AG04450 (cell line): ENCODE data around the gene NELFB. TPM values are rescaled to one million over a fixed set of nuclear protein-coding genes. Genes with fewer than 3 reads are reported as not detected.
"Not testable (repeated sequence)": the region's sequence is repeated elsewhere in the genome, so short reads cannot be mapped to it uniquely, and the experiment has no call there.

Experiments used
- CTCF ChIA-PET: fragments of 300-600, 350-600 bp; formaldehyde crosslinking; extraction: SDS; loops from one replicate; lab custom pipeline; 2022; ENCODE audit warnings: antibody characterized with exemption, inconsistent platforms; lab: Charles Lee
- POLR2A ChIA-PET: fragments of 350-600 bp; formaldehyde crosslinking; extraction: SDS; loops from one replicate; lab custom pipeline; 2021; ENCODE audit warnings: antibody characterized with exemption, inconsistent platforms; lab: Yijun Ruan, JAX
- DNase-seq: peaks from one replicate; pipeline ENCODE4 v3.0.0-alpha.2; 2011; ENCODE audit warnings: low read depth, low spot score
- H3K27ac ChIP-seq: one replicate; pipeline ENCODE4 v1.5.1; 2012; ENCODE audit warnings: low read depth, low read length, control low read depth
- H3K27me3 ChIP-seq: one replicate; pipeline ENCODE4 v1.6.0; 2012; ENCODE audit warnings: low read length; ENCODE audit not compliant: control insufficient read depth, insufficient read depth
- H3K4me3 ChIP-seq: 2 replicates; pipeline ENCODE4 v1.5.1; 2011; ENCODE audit warnings: mild to moderate bottlenecking, low read depth, low read length, control low read depth
- H3K9me3 ChIP-seq: 2 replicates; pipeline ENCODE4 v1.5.1; 2012; ENCODE audit warnings: low read length; ENCODE audit not compliant: control insufficient read depth, insufficient read depth
- polyA plus RNA-seq: library from polyadenylated mRNA; depleted of rRNA; stranded (reverse); fragments of >200 nt; gene quantifications from 2 replicates; pipeline ENCODE4 v1.2.3, GENCODE V29; 2011
- TF ChIP-seq, protein P1 (sequence below): IDR thresholded peaks from 2 replicates; pipeline ENCODE4 v1.5.1; 2011; ENCODE audit warnings: low read depth, low read length, control low read depth, inconsistent platforms

NELFB gene
- polyA plus RNA-seq, 1 experiment, result 27.1 TPM

DNA sequence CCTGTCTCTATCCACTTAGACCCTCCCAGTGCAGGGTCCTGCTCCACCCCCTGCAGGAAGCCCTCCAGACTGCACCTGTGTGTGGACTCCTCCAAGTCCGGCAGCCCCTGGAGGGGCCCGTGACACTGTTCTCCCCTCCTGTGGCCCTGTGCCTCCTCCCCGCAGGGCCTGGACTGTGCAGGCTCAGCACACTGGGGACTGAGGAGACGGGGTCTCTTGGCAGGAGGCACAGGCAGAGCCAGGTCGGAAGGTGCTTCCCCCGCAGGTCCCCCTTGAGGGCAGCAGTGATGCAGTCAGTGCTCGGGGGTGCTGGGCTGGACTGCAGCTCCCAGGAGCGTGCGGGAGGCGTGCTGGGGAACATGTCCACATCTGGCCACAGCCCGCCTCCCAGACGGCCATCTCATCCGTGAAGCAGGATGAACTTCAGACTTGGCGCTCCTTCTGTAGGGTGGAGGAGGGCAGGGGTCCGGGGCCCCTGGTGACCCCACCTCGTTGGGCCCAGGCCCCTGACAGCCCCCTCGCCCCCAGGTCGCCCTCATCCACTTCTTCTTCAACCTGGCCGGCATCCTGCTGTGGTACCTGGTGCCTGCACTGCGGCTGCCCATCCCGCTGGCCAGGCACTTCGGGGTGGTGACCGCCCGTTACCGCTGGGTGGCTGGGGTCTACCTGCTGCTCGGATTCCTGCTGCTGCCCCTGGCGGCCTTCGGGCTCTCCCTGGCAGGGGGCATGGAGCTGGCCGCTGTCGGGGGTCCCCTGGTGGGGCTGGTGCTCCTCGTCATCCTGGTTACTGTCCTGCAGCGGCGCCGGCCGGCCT lies 19.5 kb upstream of the NELFB start:
- Histone ChIP-seq H3K27me3 (no peaks in the 10 kb centered on the region), H3K9me3 (no peaks in the 10 kb centered on the region; the same call in 1 of the 2 replicates), H3K27ac (no peak overlapping the region), H3K4me3 (no peak overlapping the region)
- TF ChIP-seq, protein P1, sequence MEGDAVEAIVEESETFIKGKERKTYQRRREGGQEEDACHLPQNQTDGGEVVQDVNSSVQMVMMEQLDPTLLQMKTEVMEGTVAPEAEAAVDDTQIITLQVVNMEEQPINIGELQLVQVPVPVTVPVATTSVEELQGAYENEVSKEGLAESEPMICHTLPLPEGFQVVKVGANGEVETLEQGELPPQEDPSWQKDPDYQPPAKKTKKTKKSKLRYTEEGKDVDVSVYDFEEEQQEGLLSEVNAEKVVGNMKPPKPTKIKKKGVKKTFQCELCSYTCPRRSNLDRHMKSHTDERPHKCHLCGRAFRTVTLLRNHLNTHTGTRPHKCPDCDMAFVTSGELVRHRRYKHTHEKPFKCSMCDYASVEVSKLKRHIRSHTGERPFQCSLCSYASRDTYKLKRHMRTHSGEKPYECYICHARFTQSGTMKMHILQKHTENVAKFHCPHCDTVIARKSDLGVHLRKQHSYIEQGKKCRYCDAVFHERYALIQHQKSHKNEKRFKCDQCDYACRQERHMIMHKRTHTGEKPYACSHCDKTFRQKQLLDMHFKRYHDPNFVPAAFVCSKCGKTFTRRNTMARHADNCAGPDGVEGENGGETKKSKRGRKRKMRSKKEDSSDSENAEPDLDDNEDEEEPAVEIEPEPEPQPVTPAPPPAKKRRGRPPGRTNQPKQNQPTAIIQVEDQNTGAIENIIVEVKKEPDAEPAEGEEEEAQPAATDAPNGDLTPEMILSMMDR, result no peak
- DNase-seq, result no peak
- POLR2A ChIA-PET, result interaction anchor here (0.6 to 1.0 kb wide), 3 partner anchors 13 to 189 kb away, joined by 3 to 7 read pairs (median 4); partner anchors contain the start of genes NPDC1 and TPRN
- CTCF ChIA-PET, result interaction anchor here (1.0 to 2.0 kb wide), 13 partner anchors 8 to 173 kb away, joined by 3 to 29 read pairs (median 5); partner anchors contain the start of genes ANAPC2, CYSRT1, RNF208 and RNF224

DNA sequence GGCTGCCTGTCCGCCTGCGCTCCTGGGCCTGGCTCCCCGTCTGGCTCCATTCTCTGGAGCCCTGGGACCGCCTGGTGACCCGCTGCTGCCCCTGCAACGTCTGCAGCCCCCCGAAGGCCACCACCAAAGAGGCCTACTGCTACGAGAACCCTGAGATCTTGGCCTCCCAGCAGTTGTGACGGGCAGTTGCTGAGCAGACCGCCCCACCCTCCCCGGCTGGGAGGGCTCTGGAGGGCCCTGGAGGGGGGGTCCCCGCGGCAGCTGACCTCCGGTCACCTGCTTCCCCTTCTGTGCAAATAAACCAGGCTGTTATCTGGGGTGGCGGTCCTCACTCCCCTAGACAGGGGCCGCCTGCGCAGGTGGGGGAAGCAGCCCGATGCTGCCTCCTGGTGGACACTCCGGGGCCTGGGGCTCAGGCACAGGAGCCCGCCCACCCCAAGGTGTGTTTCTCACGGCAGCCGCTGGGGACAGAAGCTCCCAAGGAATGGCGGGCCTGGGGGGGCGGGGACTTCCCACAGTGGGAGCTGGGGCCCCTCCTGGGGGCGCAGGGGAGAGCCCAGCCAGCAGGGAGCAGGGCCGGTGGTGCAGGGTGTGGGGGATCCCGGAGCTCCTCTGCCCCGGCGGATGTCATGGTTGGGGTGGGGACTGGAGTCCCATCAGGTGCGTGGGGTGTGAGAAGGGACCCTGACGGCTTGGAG lies 18.7 kb upstream of the NELFB start:
- Histone ChIP-seq H3K27ac (no peak overlapping the region), H3K4me3 (no peak overlapping the region), H3K27me3 (no peaks in the 10 kb centered on the region), H3K9me3 (no peaks in the 10 kb centered on the region; the same call in 1 of the 2 replicates)
- peak; percentile 33 for DNase-seq
- ChIA-PET CTCF (interaction anchor here (0.5 to 2.0 kb wide), 45 partner anchors 9 to 812 kb away, joined by 3 to 29 read pairs (median 4); partner anchors contain the start of genes ANAPC2, CYSRT1, EXD3 and MAN1B1), POLR2A (interaction anchor here (0.6 to 1.0 kb wide), 4 partner anchors 13 to 190 kb away, joined by 3 to 7 read pairs (median 4); partner anchors contain the start of genes NPDC1 and TPRN)
- TF ChIP-seq, protein P1, result peak; percentile 95

DNA sequence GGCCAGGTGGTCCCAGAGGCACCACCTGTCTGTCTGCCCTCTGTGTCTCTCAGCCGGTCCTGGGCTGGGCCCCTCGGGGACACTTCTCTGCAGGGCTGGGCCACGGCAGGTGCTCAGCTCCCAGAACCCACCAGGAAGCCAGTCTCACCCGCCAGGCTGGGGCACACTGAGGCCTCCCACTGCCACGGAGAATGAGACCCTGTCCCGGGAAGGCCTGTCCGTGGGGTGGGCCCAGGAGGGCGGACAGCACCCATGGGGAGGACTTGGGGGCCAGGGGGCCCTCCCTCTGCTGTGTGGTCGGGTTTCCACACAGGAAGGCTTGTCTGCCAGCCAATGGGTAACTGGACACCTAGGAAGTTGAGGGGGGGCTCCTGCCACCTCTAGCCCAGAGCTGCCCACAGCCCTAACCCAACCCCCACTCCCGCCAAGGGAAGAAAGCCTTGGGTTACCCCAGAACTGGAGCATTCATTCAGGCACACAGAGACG lies 18.1 kb upstream of the NELFB start:
- no peaks in the 10 kb centered on the region for H3K27me3 ChIP-seq
- ChIA-PET CTCF (interaction anchor here (0.5 to 2.0 kb wide), 46 partner anchors 8 to 813 kb away, joined by 3 to 29 read pairs (median 4); partner anchors contain the start of genes ANAPC2, CYSRT1, EXD3 and MAN1B1), POLR2A (interaction anchor here (0.6 to 1.0 kb wide), 3 partner anchors 14 to 116 kb away, joined by 3 to 7 read pairs (median 4); partner anchors contain the start of gene TPRN)
- no peak overlapping the region for H3K4me3 ChIP-seq
- H3K27ac ChIP-seq, result no peak overlapping the region
- TF ChIP-seq, protein P1, result no peak
- DNase-seq, result no peak
- no peaks in the 10 kb centered on the region; the same call in 1 of the 2 replicates for H3K9me3 ChIP-seq

DNA sequence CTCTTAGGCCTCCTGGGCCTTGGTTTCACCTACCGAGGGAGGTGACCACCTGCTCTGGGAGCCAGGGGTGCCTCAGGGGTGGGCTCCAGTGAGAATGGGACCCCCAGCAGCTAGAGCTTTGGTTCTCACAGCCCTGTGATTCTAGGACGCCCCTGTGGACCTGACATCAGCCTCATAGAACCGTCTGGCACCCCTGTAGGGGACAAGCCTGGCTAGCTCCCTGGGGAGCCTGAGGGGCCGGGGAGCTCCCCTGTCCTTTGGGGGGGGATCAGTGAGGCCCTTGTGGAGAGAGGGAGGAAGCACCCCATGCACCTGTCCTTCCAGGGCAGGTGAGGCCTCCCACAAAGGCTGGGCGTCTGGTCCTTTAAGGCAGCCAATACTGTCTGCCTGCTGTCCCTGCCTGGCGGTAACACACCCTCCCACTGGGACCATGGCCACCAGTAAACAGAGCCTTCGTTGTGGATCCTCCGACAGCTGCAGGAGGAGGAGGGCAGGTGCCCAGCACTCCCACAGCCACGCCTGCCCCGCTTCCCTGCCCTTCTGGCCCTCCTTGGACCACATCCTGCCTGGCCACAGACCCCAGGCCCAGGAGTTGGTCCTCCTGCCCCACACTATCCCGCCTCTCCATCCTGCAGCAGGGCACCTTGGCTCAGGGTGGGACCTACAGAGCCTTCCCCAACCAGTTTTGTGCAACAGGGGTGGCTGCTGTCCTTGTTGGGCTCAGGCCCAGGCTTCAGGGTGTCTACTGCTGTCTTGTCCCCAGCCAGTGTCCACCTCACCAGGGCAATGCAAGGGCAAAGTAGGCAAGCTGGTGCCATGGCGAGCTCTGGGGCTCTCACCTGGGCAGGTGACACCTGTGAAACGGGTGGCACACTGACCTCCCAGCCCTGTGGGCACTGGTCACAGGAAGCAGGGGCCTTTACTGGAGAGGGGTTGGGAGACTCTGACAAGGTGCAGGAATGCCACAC lies 17.1 kb upstream of the NELFB start:
- CTCF ChIA-PET, result interaction anchor here (0.5 to 2.3 kb wide), 8 partner anchors 11 to 311 kb away, joined by 3 to 17 read pairs (median 6); partner anchors contain the start of genes ANAPC2, RNF224 and SSNA1
- POLR2A ChIA-PET, result no interaction called here
- Histone ChIP-seq H3K4me3 (no peak overlapping the region), H3K27me3 (no peaks in the 10 kb centered on the region), H3K27ac (no peak overlapping the region), H3K9me3 (no peaks in the 10 kb centered on the region; the same call in 1 of the 2 replicates)
- TF ChIP-seq, protein P1, result no peak
- no peak for DNase-seq

DNA sequence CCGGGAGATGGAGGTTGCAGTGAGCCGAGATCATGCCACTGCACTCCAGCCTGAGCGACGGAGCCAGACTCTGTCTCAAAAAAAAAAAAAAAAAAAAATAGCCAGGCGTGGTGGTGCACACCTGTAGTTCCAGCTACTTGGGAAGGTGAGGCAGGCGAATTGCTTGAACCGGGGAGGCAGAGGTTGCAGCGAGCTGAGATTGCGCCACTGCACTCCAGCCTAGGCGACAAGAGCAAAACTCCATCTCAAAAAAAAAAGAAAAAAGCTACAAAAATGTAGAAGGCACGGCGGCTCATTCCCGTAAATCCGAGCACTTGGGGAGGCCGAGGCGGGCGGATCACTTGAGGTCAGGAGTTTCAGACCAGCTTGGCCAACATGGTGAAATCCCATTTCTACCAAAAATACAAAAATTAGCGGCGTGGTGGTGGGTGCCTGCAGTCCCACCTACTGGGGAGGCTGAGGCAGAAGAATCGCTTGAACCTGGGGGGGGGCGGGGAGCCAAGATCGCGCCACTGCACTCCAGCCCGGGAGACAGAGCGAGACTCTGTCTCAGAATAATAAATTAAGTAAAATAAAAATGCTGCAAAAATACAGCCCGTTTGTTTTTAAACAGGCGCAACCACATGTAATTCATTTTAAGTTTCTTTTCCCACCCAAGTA lies 15.5 kb upstream of the NELFB start:
- DNase-seq, H3K27me3 ChIP-seq, H3K9me3 ChIP-seq: not testable (repeated sequence)
- ChIA-PET POLR2A (interaction anchor here (0.7 to 5.7 kb wide), 12 partner anchors 12 to 110 kb away, joined by 6 to 146 read pairs (median 14); partner anchors contain the start of genes ANAPC2, NELFB, RNF224 and SSNA1), CTCF (interaction anchor here (2.3 kb wide), 1 partner anchor 12 kb away, joined by 8 read pairs; the partner anchor contains the start of gene RNF224)
- H3K27ac ChIP-seq, result peak overlapping the region; percentile 47
- peak overlapping the region; percentile 68 for H3K4me3 ChIP-seq
